Mesenteric fat pad (tissue), 1 donor: ENCODE results near the gene MLF2. TPM values are rescaled to one million over a fixed set of nuclear protein-coding genes. Genes with fewer than 3 reads are reported as not detected.

Experiments used
- DNase-seq: peaks from one replicate; pipeline ENCODE4 v3.0.0-alpha.2; 2020; ENCODE audit warnings: low spot score
- total RNA-seq: library from RNA; stranded (reverse); fragmentation: NEBNext Ultra II Directional; extraction: Animal tissue kit (Norgen Biotek cat#: 25700); gene quantifications from one replicate; pipeline ENCODE4 v1.2.1, GENCODE V29; 2021
- donor health status: DM: yes; HTN: yes; CAD: no.

MLF2 gene
- total RNA-seq, 1 donor from 2014 or later = 145 TPM

GRCh38 chr12:6778574-6779550 lies 25.9 kb upstream of the MLF2 start:
- peak; percentile 94 for DNase-seq

- no peak for DNase-seq
Observed at GRCh38 chr12:6778217-6778573, 25.3 kb upstream of the MLF2 start.

GRCh38 chr12:6777386-6777785 lies 24.4 kb upstream of the MLF2 start:
- no peak for DNase-seq

GRCh38 chr12:6775185-6776174 lies 22.5 kb upstream of the MLF2 start:
- no peak for DNase-seq

- no peak for DNase-seq
Observed at GRCh38 chr12:6774499-6775062, 21.6 kb upstream of the MLF2 start.

GRCh38 chr12:6773590-6774351 lies 20.8 kb upstream of the MLF2 start:
- no peak for DNase-seq

GRCh38 chr12:6772726-6773589 lies 20.0 kb upstream of the MLF2 start:
- no peak for DNase-seq

GRCh38 chr12:6772331-6772695 lies 19.4 kb upstream of the MLF2 start, which contains the start of gene LAG3:
TSS of gene LAG3 (plus strand) at chr12:6772520. CDS start at chr12:6772853, 333 bp downstream.
- DNase-seq = no peak

GRCh38 chr12:6771509-6772330 lies 18.8 kb upstream of the MLF2 start:
- DNase-seq = no peak

GRCh38 chr12:6771091-6771495 lies 18.2 kb upstream of the MLF2 start:
- no peak for DNase-seq

- no peak for DNase-seq
Observed at GRCh38 chr12:6770600-6770999, 17.7 kb upstream of the MLF2 start.

- DNase-seq = no peak
Observed at GRCh38 chr12:6770094-6770493, 17.2 kb upstream of the MLF2 start.

GRCh38 chr12:6769666-6770065 lies 16.7 kb upstream of the MLF2 start:
- no peak for DNase-seq

- no peak for DNase-seq
Observed at GRCh38 chr12:6768990-6769389, 16.0 kb upstream of the MLF2 start.

- DNase-seq = no peak
Observed at GRCh38 chr12:6768437-6768914, 15.5 kb upstream of the MLF2 start.

GRCh38 chr12:6767353-6768319 lies 14.7 kb upstream of the MLF2 start:
- DNase-seq = no peak

GRCh38 chr12:6766651-6767349 lies 13.9 kb upstream of the MLF2 start:
- DNase-seq = peak; percentile 95
